EH (cell line): ENCODE measurements around the gene COL5A1.
A peak's percentile ranks its signal among the peaks of the same experiment; 100 is the strongest.
"Not testable (repeated sequence)": the region's sequence is repeated elsewhere in the genome, so short reads cannot be mapped to it uniquely, and the experiment has no call there.

ENCODE experiments used
- DNase-seq: peaks from one replicate; pipeline ENCODE4 v3.0.0-alpha.2; 2015; ENCODE audit warnings: low read depth

COL5A1 gene

DNA sequence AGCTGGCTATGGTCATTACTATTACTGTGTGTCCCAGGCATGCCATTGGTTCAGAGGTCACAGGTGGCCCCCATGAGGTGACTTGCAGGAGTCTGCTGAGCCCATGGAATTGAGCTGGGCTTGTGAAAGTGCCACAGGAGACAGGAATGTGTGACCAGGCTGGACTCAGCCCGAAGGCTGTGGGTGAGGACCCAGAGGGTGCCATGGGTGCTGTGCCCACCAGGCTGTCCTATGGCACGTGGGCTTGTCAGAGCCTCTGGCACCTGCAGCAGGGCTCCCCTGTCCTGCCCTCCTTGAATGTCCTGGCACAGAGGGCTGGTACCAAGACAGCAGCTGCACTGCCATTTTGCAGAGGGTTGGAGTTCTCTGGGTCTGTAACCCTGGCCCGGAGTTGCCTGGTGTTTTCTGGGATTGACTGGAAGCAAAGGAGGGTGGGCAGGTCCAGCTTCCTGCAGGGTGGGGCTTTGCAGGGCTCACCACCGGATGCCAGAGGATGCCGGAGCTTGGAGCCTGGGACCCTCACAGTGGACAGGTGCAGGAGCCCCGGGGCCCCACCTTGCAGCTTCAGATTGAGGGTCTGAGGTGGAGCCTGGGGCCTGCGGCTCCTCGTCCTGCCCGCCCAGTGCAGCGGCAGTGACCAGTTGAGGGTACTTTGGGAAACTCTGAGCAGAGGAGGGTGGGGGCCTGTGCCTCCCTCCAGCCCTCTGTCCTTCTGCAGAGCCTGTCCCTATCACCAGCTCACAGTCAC, 14.2 kb downstream of the COL5A1 start:
- DNase-seq = no peak

DNA sequence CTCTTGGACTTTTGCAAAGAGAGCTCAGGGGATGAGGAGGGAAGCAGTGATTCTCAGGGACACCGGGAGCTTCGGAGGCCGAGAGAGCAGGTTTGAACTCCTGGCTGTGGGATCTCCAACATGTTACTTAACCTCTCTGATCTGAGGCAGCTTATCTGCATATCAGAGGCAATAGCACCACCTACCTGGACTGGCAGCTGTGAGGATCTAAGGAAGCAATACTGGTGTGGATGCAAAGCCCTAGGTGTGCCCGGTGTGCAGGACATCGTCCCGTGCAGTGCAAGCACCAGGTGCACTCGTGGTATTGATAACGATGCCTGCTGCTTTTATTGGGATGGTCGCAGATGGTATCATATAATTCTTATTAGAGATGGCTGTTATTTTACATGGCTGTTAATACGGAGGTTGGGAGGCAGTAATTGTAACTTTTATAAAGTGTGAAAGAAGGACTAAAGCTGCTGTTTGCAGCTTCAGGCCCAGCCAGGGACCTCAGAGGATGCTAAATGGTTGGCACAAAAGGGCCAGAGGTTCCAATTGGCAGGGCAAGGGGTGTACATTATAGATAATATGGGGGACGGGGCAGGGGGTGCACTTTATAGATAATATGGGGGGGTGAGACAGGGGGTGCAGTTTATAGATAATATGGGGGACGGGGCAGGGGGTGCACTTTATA, 14.9 kb downstream of the COL5A1 start:
- DNase-seq = no peak

DNA sequence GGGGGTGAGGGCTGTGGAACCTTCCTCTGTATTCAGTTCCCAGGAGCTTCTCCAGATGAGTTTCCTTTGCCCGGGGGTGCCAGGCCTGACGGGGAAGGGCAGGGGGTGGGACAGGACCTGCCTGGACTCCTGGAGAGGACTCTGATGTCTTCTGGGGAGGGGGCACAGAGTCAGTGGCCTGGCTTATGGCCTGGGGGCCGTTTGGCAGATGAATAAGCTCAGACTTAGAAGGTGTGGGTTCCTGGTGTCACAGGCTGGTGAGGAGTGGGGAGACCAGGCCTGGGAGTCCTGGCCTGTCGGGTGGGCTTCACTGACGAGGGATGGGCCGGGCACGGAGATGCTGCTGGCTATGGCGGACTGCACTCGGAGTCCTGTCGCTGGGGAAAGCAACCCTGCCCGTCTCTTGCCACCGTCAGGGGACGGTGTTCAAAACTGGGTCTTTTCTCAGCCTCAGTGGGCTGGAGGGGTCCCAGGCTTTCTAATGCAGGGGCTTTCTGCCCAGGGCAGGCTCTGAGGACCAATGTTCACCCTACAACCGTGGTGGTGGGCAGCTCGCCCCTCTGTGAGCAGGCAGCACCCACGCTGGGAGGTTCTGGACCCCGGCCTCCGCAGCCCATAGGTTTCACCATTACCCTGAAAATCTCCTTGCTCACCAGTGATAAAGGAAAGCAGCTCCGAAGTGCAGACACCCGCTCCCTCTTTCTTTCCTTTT, 16.2 kb downstream of the COL5A1 start:
- DNase-seq = no peak

DNA sequence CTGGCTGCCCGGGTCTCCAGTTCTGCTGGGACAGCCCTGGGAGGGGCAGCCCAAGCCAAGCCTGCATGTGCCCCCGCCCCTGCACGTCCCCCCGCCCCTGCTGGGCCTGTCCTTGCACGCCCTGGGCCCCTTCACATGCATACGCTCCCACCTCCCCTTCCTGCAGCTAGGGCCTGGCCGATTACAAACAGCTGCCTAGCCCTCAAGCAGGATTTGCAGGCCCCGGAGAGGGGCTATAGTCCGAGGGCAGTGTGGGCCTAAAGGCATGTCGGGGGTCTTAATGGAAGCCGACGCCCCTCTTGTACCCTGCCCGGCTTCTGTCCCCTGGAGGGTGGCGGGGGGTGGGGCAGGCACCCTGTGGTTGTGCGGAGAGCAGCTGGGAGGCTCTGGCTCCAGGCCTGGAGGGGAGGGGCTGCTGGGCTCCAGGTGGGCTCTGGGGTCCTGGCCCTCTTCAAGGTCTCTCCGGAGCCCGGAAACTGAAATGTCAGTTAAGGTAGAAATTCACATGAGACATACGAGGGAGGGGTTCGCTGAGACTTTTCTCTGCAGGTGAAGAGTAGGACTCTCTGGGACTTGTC, 16.9 kb downstream of the COL5A1 start:
- DNase-seq = no peak

DNA sequence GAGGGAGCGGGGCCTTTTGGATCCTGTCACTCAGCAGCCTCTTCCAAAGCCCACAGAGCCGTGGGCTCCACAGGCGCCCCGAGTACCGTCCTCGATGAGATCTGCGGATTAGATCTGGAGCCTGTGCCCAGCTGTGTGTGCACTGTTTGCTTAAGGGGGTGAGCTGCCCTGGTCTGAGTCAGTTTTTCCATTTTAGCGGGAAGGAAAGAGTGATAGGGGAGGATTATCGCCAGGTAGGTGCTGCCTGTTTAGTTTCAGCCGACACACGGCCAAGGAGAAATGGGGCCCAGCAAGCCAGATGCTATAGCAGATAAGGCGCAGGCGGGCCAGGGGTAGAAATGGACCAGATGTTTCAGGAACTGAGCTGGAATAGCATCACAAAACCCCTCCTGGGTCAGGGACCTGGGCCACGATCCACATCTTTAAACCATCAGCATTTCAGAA, 18.1 kb downstream of the COL5A1 start:
- no peak for DNase-seq

DNA sequence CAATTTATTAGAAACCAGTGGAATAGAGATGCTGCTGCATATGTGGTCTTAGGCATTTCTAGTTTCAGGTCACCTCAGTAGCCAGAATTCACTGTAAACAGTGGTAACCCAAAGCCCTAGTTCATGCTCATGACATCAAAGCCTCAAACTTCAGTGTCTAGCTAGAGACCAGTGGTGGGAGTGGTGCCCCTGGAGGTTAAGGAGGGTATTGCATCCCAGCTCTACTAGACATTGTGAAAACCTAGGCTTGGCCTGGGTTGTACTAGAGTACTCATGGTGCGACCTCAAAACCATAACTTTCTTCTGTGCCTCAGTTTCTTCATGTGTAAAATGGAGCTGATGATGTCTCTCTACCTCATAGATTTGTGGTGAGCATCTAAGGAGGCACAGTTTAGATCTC, 18.8 kb downstream of the COL5A1 start:
- no peak for DNase-seq

DNA sequence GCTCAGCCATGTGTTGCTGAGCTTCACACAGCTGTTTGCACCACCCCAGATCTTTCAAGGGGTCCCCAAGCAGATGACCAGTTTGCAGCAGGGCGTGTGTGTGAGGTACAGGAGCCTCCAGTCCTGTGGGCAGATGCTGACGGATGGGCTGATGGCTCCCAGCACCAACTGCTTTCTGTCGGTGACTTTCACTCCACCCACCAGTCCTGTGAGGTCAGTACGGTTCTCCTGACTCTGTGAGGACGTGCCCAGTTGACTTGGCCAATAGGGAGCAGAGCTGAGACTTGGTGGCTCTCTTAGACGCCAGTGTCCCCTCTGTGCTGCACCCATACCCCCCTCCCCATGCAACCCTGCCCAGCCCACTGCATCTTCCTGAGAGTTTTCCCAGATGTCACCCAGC, 19.7 kb downstream of the COL5A1 start:
- DNase-seq = peak; percentile 61

DNA sequence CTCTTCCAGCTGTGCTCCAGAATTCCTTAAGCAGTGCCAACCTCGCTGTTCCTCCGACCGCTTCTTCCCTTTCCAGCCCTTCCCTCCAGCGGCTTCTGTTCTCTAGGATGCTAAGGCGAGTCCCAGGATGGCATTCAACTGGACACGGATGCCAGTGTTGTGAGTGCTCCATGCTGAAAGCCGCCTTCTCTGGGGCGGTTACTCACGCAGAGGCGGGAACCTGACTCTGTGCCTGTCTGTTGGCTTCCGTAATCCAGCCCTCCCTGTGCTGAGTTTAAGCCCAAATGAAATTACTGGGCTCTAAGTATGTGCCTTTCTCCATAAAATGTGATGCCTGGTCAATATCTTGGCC, 20.2 kb downstream of the COL5A1 start:
- peak; percentile 97 for DNase-seq

DNA sequence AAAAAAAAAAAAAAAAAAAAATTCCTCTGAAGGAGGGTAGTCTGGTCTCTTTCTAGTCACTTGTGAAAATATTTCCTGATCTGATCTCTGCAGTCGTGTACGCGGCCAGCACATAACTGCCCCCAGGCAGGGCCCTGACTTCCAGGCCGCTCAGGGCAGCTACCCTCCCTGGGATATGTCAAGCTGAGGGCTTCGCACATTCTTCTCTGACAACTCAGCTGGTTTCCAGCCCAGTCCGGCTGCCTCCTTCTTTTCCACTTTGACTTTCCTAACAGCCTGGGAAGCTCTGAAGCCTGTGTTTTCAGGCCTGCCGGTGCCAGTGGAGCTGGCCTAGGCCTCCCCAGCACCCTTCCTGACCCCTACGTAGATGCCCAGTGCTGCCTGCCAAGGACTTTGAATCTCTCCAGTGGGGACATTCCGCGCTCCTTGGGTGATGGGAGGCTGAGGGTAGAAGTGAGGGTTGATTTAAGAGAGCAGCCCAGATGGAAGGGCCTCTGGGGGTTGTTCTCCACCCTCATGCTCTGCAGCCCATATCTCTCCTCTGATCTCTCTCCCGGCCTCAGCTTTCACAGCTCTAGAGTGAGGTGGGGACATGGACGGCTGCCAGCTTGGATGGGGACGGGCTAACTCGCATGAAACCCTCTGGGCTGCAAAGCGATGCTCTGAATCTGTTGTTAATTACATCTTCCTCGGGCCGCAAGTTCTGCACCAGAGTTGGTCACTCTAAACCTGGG, 20.7 kb downstream of the COL5A1 start:
- peak; percentile 99 for DNase-seq

DNA sequence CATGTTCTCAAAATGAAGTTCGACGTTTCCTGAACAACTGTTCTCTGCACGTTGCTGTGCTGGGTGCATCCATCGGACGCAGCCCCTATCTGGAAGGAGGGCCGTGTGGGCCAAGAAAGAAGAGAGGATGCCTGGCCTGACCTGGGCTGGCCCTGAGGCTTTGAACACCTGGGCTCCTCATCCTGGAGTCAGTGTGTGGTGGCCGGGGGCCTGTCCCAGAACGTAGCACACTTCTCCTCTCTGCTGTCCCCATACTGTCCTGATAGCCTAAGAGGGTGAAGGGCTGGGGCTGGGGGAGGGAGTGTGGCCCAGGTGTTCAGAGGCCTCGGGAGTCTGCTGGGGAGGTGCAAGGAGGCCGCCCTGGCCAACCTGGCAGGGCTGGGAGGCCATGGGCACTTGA, 21.5 kb downstream of the COL5A1 start:
- DNase-seq = no peak

DNA sequence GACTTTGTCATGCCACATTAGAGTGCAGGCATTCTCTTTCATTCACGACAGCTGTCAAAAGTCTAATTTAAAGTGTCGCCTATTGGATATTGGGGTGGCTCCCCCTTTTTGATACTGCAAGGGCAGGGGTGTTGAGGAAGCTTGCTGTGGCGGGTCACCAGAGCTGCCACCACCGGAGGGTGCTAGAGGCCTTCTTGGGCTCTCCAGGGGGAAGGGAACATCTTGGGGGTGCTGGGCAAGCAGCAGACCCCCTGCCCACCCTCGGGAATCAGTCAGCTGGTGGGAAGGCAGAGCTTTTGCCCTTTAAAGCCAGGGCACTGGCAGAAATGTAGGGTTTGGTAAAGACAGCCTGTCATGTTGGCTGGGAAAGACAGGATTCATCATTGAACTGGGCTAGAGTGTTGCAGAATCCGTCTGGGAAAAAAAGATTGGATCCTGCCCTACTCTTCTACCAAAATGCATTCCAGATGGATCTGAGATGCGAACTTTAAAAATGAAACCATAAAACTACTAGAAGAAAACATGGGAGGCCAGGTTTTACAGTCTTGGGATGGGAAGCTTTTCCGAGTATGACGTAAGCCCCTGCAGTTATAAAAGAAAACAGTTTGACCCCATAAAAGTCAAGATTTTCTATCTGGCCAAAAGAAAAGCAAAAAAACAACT, 22.3 kb downstream of the COL5A1 start:
- peak; percentile 81 for DNase-seq

DNA sequence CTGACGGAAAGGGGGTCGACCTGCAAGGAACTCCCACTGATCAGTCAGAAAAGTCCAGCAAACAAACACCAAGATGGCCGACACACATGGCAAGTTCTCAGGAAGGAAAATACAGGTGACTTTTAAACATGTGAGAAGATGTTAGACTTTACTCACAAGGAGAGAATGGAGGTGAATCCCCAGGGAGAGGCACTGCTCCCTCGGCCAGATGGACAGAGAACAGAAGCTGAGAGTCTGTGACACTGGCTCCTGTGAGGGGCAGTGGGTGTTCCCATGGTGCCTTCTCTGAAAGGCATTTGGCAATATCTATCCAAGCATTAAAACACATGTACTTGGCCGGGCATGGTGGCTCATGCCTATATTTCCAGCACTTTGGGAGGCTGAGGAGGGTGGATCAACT, 22.8 kb downstream of the COL5A1 start:
- DNase-seq = no peak

DNA sequence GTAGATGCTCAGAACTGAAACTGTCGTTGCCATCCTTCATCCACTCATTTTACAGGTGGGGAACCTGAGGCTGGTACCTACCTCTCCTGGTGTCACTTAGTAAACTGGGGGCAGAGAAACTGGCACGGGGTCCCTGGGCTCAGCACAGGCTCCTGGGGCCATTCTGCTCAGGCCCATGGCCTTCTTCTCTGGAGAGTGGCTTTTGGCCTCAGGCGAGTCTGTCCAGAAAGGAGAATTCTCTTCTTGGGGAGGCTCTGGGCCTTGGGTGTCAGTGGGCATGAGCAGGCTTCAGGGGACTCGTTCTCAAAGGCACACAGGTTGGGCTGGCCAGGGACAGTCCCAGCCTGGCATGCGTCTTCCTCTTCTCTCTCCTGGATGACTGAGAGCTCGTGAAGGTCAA, 24.6 kb downstream of the COL5A1 start:
- no peak for DNase-seq

DNA sequence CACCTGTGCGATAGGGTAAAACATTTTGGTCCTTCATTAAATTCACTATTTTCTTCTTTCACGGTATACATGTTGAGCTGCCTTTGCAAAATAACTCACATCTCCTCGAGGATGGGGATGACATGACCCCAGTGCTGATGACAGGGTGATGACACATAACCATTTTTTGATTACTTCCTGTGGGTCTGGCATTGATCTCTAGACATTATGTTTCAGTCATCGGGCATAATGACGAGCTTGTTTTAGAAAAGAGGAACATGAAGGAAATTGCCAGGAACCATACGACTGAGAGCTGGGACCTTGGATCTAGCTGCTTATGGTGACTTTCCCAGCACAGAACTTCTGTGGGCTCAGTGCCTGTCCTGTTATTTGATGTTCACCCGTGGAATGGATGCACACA, 25.2 kb downstream of the COL5A1 start:
- peak; percentile 74 for DNase-seq

DNA sequence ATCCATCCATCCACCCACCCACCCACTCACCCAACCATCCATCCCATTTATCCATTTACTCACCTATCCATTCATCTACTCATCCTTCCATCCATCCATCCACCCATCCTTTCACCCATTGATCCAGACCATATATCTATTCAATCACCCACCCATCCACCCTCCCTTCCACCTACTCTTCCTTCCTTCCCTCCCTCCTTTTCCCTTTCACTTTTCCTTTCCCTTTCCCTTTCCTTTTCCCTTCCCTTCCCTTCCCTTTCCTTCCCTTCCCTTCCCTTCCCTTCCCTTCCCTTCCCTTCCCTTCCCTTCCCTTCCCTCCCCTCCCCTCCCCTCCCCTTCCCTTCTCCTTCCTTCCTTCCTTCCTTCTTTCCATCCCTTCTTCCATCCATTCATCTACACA, 27.4 kb downstream of the COL5A1 start:
- DNase-seq = not testable (repeated sequence)

DNA sequence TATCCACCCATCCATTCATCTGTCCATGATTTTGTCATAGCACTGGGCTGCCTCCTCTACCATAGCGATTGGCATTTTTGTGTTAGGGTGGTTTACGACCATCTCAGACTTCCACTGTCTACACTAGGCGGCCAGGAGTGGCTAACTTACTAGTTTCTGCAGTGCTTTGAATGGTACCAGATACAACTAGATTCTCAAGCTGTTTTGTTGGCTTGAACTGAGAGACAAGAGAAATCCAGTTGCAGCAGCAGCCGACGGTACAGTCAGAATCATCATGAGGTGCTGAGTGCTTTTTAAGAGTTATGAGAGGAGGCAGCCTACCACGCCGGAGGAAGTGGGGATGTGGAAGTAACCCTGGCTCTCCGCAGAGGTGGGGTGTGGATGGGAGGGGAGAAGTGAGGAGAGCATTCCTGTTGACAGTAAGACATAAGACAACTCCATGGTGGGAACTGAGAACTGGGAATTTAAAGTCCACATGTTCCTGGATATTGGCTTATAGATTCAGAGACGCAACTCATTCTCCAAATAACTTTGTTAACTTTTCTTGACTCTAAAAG, 27.9 kb downstream of the COL5A1 start:
- DNase-seq = peak; percentile 73

DNA sequence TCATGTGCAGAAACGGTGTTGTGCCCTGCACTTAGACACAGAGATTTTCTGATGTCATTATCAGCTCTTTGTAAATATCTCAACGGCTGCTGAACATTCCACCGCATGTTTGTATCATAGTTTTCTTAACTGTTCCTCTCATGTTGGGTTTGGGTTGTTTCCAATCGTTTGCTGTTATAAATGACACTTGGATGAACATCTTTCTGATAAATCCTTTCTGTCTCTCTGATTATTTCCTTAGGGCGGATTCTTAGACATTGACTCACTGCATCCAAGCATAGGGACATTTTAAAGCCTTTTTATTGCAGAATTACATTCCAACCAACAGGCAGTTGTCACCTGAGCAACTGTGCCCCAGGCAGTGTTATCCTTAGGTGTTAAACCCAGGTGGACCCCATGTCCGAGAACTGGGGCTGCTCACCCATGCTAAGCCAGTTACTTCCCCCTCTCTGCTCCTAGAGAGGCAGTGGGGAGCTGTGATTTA, 28.5 kb downstream of the COL5A1 start:
- peak; percentile 99 for DNase-seq

DNA sequence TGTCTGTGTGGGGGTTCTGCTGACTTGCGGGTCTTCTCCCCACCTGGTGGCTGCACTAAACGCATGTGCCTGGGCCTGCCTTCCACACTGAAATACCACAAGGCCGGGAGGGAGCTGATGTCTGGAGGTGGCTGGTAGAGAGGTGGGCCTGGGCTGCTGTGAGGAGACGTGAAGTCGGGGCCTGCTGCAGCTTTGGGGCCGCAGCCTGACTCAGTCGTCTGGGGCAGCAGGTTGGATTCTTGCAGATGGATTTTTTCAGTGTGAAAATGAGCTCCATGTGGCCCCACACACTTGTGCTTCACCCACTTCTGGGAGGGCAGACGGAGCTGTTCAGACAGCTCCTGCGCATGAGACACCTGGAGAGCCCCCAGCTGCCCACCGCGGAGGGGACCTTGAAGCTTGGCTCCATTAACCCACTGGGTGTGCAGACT, 29.3 kb downstream of the COL5A1 start:
- no peak for DNase-seq

DNA sequence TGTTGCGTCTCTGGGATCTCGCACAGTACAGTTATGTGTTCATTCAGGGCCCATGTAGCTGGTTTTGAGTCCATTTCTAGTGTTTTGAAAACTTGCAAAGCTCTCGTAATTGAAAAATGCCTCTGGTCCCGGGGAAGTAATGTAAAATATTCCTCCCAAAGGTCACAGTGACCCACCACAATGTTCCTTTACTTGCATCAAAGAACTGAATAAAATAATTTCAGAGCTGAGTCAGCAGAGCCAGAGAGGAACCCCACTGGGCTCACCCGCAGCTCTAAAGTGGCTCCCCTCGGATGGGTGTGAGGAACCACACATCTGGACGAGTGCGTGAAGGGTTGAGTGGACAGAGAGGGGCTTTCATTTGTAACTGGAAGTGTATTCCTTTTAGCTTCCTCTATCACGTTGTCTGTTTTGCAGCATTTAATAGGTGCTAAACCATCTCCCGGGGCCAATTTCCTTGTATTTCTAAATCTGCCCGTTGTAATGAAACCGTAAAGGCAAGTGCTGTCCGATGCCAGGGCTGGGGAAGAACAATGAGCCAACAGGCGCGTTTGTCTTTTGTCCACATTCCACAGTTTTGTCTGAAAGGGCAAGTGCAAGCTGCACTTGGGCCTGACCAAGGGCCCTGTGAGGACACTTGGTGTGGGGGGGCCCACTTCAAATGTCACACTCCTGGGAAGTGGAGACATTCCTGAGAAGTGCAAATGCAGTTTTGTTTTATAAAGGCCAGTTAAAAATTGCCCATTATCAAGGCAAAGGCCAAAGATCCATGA, 29.9 kb downstream of the COL5A1 start:
- DNase-seq = peak; percentile 71

DNA sequence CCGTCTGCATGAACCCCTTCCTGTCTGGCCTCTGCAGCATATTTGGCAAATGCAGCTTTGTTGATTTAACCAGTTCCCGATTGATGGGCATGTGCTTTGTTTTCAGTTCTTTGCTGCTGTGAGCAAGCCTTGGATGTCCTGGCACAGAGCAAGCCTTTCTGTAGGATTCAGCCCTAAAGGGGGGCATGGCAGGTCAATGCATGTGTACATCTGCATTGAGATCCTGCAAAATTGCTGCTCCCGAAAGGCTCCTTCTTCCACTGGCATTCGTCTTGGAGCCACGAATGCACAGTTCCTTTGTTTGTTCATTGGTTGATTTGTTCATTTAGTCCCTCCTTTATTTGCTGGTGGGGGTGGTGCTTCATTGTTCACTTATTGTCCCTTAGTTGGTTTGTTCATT, 34.8 kb downstream of the COL5A1 start:
- DNase-seq = peak; percentile 42
